H1 (cell line): ENCODE results near the gene MYO1D. TPM values are rescaled to one million over a fixed set of nuclear protein-coding genes. Genes with fewer than 3 reads are reported as not detected.

ENCODE experiments used
- CTCF ChIA-PET: fragments of 300-600 bp; sonication (Branson Sonifier 250); formaldehyde crosslinking; loops from one replicate; lab custom pipeline; 2021; ENCODE audit not compliant: partially characterized antibody; lab: Charles Lee
- POLR2A ChIA-PET: fragments of 300-600 bp; sonication (Branson Sonifier 250); formaldehyde crosslinking; loops from one replicate; lab custom pipeline; 2021; ENCODE audit warnings: inconsistent platforms; ENCODE audit not compliant: partially characterized antibody; lab: Charles Lee
- DNase-seq, 2 experiments: peaks; one replicate each; pipeline versions ENCODE4 v3.0.0 to v3.0.0-alpha.2; 2010 to 2022; ENCODE audit warnings: low spot score in 2 of 2, low read depth in 1 of 2, mixed read lengths in 1 of 2
- FAIRE-seq: peaks from 2 replicates; lab custom pipeline; 2011; peaks lifted over from hg19 to GRCh38; lab: Jason Lieb, UNC
- H2AFZ ChIP-seq: 2 replicates; pipeline ENCODE4 v1.8.1; 2012; ENCODE audit warnings: low read length, inconsistent platforms
- H2AK5ac ChIP-seq: 2 replicates; pipeline ENCODE4 v1.6.1; 2013; ENCODE audit warnings: low read depth, low read length
- H2BK120ac ChIP-seq: replicated peaks from 2 replicates; pipeline ENCODE3; 2013; ENCODE audit warnings: low read depth, low read length, inconsistent platforms
- H2BK12ac ChIP-seq: 2 replicates; pipeline ENCODE4 v1.6.1; 2013; ENCODE audit warnings: low read depth, low read length
- H2BK15ac ChIP-seq: 2 replicates; pipeline ENCODE4 v1.6.1; 2013; ENCODE audit warnings: low read length
- H2BK20ac ChIP-seq: 2 replicates; pipeline ENCODE4 v1.6.1; 2013; ENCODE audit warnings: low read length
- H2BK5ac ChIP-seq: 2 replicates; pipeline ENCODE4 v1.6.1; 2013; ENCODE audit warnings: low read depth, low read length
- H3K14ac ChIP-seq: 2 replicates; pipeline ENCODE4 v1.6.1; 2013; ENCODE audit warnings: inconsistent platforms; ENCODE audit not compliant: insufficient read length
- H3K18ac ChIP-seq: 2 replicates; pipeline ENCODE4 v1.6.1; 2013; ENCODE audit warnings: low read length; ENCODE audit errors: extremely low read depth
- H3K23ac ChIP-seq: 2 replicates; pipeline ENCODE4 v1.6.1; 2013; ENCODE audit warnings: inconsistent platforms; ENCODE audit not compliant: insufficient read length
- H3K23me2 ChIP-seq: 2 replicates; pipeline ENCODE4 v1.6.1; 2013; ENCODE audit warnings: low read depth, low read length
- H3K27ac ChIP-seq: 2 replicates; pipeline ENCODE4 v1.6.1; 2011; ENCODE audit warnings: low read depth, low read length, inconsistent platforms
- H3K27me3 ChIP-seq, 4 experiments: replicated peaks in 1 of 4; 1 replicate in 1 of 4; 2 replicates in 3 of 4; pipeline versions ENCODE4 v1.6.1 to v1.8.1; 2011 to 2013; ENCODE audit warnings: low read length in 3 of 4, mild to moderate bottlenecking in 3 of 4, inconsistent platforms in 2 of 4, mixed read lengths in 2 of 4, moderate library complexity in 1 of 4; ENCODE audit not compliant: control insufficient read depth in 3 of 4, insufficient read depth in 3 of 4; ENCODE audit errors: extremely low read depth in 1 of 4
- H3K36me3 ChIP-seq, 4 experiments: 2 replicates each; pipeline versions ENCODE4 v1.6.1 to v1.8.1; 2011 to 2013; ENCODE audit warnings: mild to moderate bottlenecking in 4 of 4, low read length in 3 of 4, moderate library complexity in 2 of 4, control low read depth in 1 of 4, inconsistent platforms in 1 of 4; ENCODE audit not compliant: insufficient read depth in 4 of 4, control insufficient read depth in 2 of 4
- H3K4ac ChIP-seq: replicated peaks from 2 replicates; pipeline ENCODE3; 2013; ENCODE audit warnings: low read length, low read depth, mixed read lengths, inconsistent platforms; ENCODE audit not compliant: insufficient read length
- H3K4me1 ChIP-seq, 4 experiments: replicated peaks in 1 of 4; 1 replicate in 1 of 4; 2 replicates in 3 of 4; pipeline versions ENCODE4 v1.6.1 to v1.8.1; 2011 to 2013; ENCODE audit warnings: low read length in 3 of 4, inconsistent platforms in 2 of 4, mixed read lengths in 1 of 4; ENCODE audit not compliant: insufficient read depth in 4 of 4, control insufficient read depth in 3 of 4
- H3K4me2 ChIP-seq, 2 experiments: 2 replicates each; pipeline versions ENCODE4 v1.6.1 to v1.8.1; 2011 to 2013; ENCODE audit warnings: low read depth in 2 of 2, low read length in 2 of 2, control low read depth in 1 of 2, inconsistent platforms in 1 of 2, mild to moderate bottlenecking in 1 of 2; ENCODE audit not compliant: insufficient read depth in 1 of 2
- H3K4me3 ChIP-seq, 4 experiments: fragments of 200-600, 300-600 bp in 1 of 4; sonication (generic), shearing (Covaris generic), sonication (Bioruptor Twin) in 1 of 4; 2 replicates each; pipeline versions ENCODE4 v1.5.1 to v1.8.1; 2011 to 2016; ENCODE audit warnings: low read length in 4 of 4, low read depth in 3 of 4, control low read depth in 2 of 4, inconsistent platforms in 2 of 4, mild to moderate bottlenecking in 2 of 4, mixed read lengths in 1 of 4, moderate library complexity in 1 of 4; ENCODE audit not compliant: insufficient read depth in 2 of 4; ENCODE audit errors: extremely low read depth in 1 of 4
- H3K56ac ChIP-seq: replicated peaks from 2 replicates; pipeline ENCODE3; 2013; ENCODE audit warnings: low read depth, mild to moderate bottlenecking, mixed read lengths, low read length, inconsistent platforms; ENCODE audit not compliant: insufficient read length
- H3K79me1 ChIP-seq: 2 replicates; pipeline ENCODE4 v1.6.1; 2013; ENCODE audit warnings: low read depth, low read length, control low read depth
- H3K79me2 ChIP-seq, 2 experiments: 2 replicates each; pipeline versions ENCODE4 v1.6.1 to v1.8.1; 2012 to 2013; ENCODE audit warnings: low read length in 2 of 2, mild to moderate bottlenecking in 2 of 2, inconsistent platforms in 1 of 2; ENCODE audit not compliant: insufficient read depth in 2 of 2, control insufficient read depth in 1 of 2
- H3K9ac ChIP-seq, 4 experiments: replicated peaks in 1 of 4; 1 replicate in 1 of 4; 2 replicates in 3 of 4; pipeline versions ENCODE4 v1.6.1 to v1.8.1; 2011 to 2013; ENCODE audit warnings: low read depth in 3 of 4, low read length in 3 of 4, control low read depth in 2 of 4, mild to moderate bottlenecking in 2 of 4, moderate library complexity in 2 of 4, inconsistent platforms in 1 of 4; ENCODE audit errors: extremely low read depth in 1 of 4
- H3K9me3 ChIP-seq, 2 experiments: 2 replicates each; pipeline versions ENCODE4 v1.6.1 to v1.8.1; 2012 to 2013; ENCODE audit warnings: mild to moderate bottlenecking in 2 of 2, moderate library complexity in 2 of 2, control low read depth in 1 of 2, inconsistent platforms in 1 of 2, low read depth in 1 of 2, low read length in 1 of 2, mixed read lengths in 1 of 2; ENCODE audit not compliant: insufficient read depth in 2 of 2
- H4K20me1 ChIP-seq, 2 experiments: replicated peaks in 1 of 2; 2 replicates each; pipeline versions ENCODE3 to v1.8.1; 2011 to 2013; ENCODE audit warnings: inconsistent platforms in 2 of 2, low read length in 2 of 2, mild to moderate bottlenecking in 1 of 2; ENCODE audit not compliant: insufficient read depth in 2 of 2, control insufficient read depth in 1 of 2
- H4K5ac ChIP-seq: 2 replicates; pipeline ENCODE4 v1.6.1; 2013; ENCODE audit warnings: low read length, low read depth, mixed read lengths, inconsistent platforms; ENCODE audit not compliant: insufficient read length
- H4K8ac ChIP-seq: 2 replicates; pipeline ENCODE4 v1.8.0; 2013; ENCODE audit warnings: mild to moderate bottlenecking, moderate library complexity, low read length, inconsistent platforms; ENCODE audit not compliant: insufficient read depth; ENCODE audit errors: extremely low read depth
- H4K91ac ChIP-seq: replicated peaks from 2 replicates; pipeline ENCODE3; 2013; ENCODE audit warnings: low read length, mixed read lengths, inconsistent platforms; ENCODE audit not compliant: insufficient read length
- BACH1 ChIP-seq: IDR thresholded peaks from 2 replicates; pipeline ENCODE4 v1.6.1; 2012; ENCODE audit warnings: low read length, improper control_type of control experiment
- BCL11A ChIP-seq, 2 experiments: IDR thresholded peaks; one replicate each; pipeline ENCODE4 v1.6.1; 2011; ENCODE audit warnings: low read depth in 2 of 2, low read length in 2 of 2, mild to moderate bottlenecking in 2 of 2
- CBX5 ChIP-seq: fragments of 300-800, 300-1000 bp; sonication (generic); IDR thresholded peaks from 2 replicates; pipeline ENCODE4 v1.7.1; 2016; ENCODE audit warnings: antibody characterized with exemption, low read length, low read depth
- CBX8 ChIP-seq: fragments of 300-800, 300-1000 bp; sonication (generic); IDR thresholded peaks from 2 replicates; pipeline ENCODE4 v1.7.1; 2016; ENCODE audit warnings: low read depth, low read length, borderline replicate concordance
- CHD2 ChIP-seq: IDR thresholded peaks from 2 replicates; pipeline ENCODE4 v1.6.1; 2012; ENCODE audit warnings: low read length, improper control_type of control experiment
- NRF1 ChIP-seq: IDR thresholded peaks from 2 replicates; pipeline ENCODE4 v1.6.1; 2011; ENCODE audit warnings: mild to moderate bottlenecking, low read depth, low read length, improper control_type of control experiment
- RNF2 ChIP-seq: fragments of 200-900, 300-1000 bp; sonication (generic); IDR thresholded peaks from 2 replicates; pipeline ENCODE4 v1.7.1; 2016; ENCODE audit warnings: borderline replicate concordance, low read depth, mild to moderate bottlenecking, antibody characterized with exemption, low read length; ENCODE audit not compliant: poor library complexity, severe bottlenecking; ENCODE audit errors: missing control alignments
- SIX5 ChIP-seq: IDR thresholded peaks from 2 replicates; pipeline ENCODE4 v1.6.1; 2011; ENCODE audit warnings: mild to moderate bottlenecking, low read depth, low read length
- SUZ12 ChIP-seq: fragments of 200-600 bp; sonication (generic); IDR thresholded peaks from 2 replicates; pipeline ENCODE4 v1.6.1; 2012; ENCODE audit warnings: mild to moderate bottlenecking, inconsistent platforms, low read length, moderate library complexity, mixed read lengths
- WGBS, 2 experiments: shearing (Covaris generic) in 1 of 2; methylation state at CpG; one replicate each; pipeline versions ENCODE4 v1.1.6 to v1.1.7; 2013 to 2015; ENCODE audit warnings: low lambda C conversion rate in 2 of 2, mixed read lengths in 2 of 2, inconsistent platforms in 1 of 2, low coverage in 1 of 2, missing lambda C conversion rate in 1 of 2; ENCODE audit not compliant: insufficient replicate concordance in 2 of 2, insufficient coverage in 1 of 2, insufficient read length in 1 of 2; ENCODE audit errors: extremely low coverage in 1 of 2, missing lambda C conversion rate in 1 of 2; 5-methylcytosine and 5-hydroxymethylcytosine counted together
- polyA plus RNA-seq, 7 experiments: library from polyadenylated mRNA; depleted of rRNA in 3 of 7; stranded (reverse) in 5 of 7; unstranded in 2 of 7; fragments of >200 nt in 5 of 7; fragments of 200-250 nt in 2 of 7; gene quantifications; 1 replicate in 5 of 7; 2 replicates in 1 of 7; 4 replicates in 1 of 7; pipeline versions ENCODE4 v1.2.1 to v1.2.3, GENCODE V29; 2011 to 2013; ENCODE audit warnings: missing spikeins in 2 of 7, mixed read lengths in 2 of 7
- total RNA-seq: library from RNA; stranded (reverse); fragmentation: NEBNext Ultra II Directional; extraction: Animal tissue kit (Norgen Biotek cat#: 25700); gene quantifications from 2 replicates; pipeline ENCODE4 v1.2.1, GENCODE V29; 2021
- TF ChIP-seq, protein P1 (sequence below): IDR thresholded peaks from 2 replicates; pipeline ENCODE4 v1.6.1; 2012; ENCODE audit warnings: low read length, inconsistent platforms
- TF ChIP-seq, protein P2 (sequence below): IDR thresholded peaks from 2 replicates; pipeline ENCODE4 v1.6.1; 2012; ENCODE audit warnings: inconsistent platforms

The MYO1D gene
- total and polyA plus RNA-seq, 2 of the 8 experiments (the other 6 are each of a cell fraction or from before 2014, with no cell fraction given), result 6.5 to 25.4 TPM

DNA sequence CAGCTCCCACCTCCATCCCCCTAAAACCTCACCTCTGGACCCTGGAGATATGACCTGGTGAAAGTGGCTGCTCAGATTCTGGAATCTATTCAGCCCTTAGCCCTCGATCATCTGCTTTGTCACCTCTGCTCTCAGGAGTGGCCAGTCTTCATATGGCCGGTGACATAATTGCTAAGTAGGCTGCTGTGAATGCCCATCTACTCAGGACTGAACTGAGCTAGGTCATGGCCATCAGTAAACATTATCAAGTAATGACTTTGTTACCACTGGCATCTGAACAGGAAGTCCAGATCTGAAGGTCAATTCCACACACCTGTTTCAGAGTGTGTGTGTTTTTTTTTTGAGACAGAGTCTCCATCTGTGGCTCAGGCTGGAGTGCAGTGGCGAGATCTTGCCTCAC is 311.5 kb downstream of the MYO1D start:
- Histone ChIP-seq H2BK20ac (no peak overlapping the region), H4K91ac (no peak overlapping the region), H3K56ac (no peak overlapping the region), H3K9ac (no peak overlapping the region; a peak in 1 of 7 replicates), H3K4me3 (no peak overlapping the region), H4K20me1 (no peaks in the 10 kb centered on the region), H3K79me2 (no peaks in the 10 kb centered on the region), H2BK12ac (no peak overlapping the region), H4K5ac (no peak overlapping the region), H3K79me1 (no peaks in the 10 kb centered on the region), H3K4me2 (no peak overlapping the region), H4K8ac (no peak overlapping the region), H2BK5ac (no peak overlapping the region), H3K23ac (no peak overlapping the region), H2AK5ac (no peak overlapping the region), H3K36me3 (no peaks in the 10 kb centered on the region), H3K27me3 (no peaks in the 10 kb centered on the region), H2AFZ (no peak overlapping the region), H3K18ac (no peak overlapping the region), H3K14ac (no peak overlapping the region), H3K4ac (no peak overlapping the region), H3K27ac (no peak overlapping the region), H3K23me2 (no peaks in the 10 kb centered on the region), H2BK15ac (no peak overlapping the region), H2BK120ac (no peak overlapping the region), H3K9me3 (no peaks in the 10 kb centered on the region), H3K4me1 (0 out of 7 replicates have a peak, but pooled peaks cover 0 to 3% (median 0%) of the 10 kb centered on the region in 4 experiments)
- TF ChIP-seq SIX5, result no peak
- TF ChIP-seq CHD2, result no peak
- TF ChIP-seq CBX8, result no peak
- no peak for TF ChIP-seq NRF1
- TF ChIP-seq, protein P1, sequence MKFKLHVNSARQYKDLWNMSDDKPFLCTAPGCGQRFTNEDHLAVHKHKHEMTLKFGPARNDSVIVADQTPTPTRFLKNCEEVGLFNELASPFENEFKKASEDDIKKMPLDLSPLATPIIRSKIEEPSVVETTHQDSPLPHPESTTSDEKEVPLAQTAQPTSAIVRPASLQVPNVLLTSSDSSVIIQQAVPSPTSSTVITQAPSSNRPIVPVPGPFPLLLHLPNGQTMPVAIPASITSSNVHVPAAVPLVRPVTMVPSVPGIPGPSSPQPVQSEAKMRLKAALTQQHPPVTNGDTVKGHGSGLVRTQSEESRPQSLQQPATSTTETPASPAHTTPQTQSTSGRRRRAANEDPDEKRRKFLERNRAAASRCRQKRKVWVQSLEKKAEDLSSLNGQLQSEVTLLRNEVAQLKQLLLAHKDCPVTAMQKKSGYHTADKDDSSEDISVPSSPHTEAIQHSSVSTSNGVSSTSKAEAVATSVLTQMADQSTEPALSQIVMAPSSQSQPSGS, result no peak
- no peak for TF ChIP-seq RNF2
- no peak for TF ChIP-seq BCL11A (IDR thresholded peaks at IDR 0.05; ENCODE audit: low read depth in 2 of 2, low read length in 2 of 2)
- no peak for TF ChIP-seq BACH1
- TF ChIP-seq CBX5, result no peak
- no peak for TF ChIP-seq SUZ12
- TF ChIP-seq, protein P2, sequence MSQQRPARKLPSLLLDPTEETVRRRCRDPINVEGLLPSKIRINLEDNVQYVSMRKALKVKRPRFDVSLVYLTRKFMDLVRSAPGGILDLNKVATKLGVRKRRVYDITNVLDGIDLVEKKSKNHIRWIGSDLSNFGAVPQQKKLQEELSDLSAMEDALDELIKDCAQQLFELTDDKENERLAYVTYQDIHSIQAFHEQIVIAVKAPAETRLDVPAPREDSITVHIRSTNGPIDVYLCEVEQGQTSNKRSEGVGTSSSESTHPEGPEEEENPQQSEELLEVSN, result no peak
- ChIA-PET CTCF (interaction anchor here (0.6 to 1.6 kb wide), 3 partner anchors 21 to 103 kb away, joined by 3 read pairs; no protein-coding TSS in a partner anchor), POLR2A (no interaction called here)
- FAIRE-seq, result no peak
- no peak for DNase-seq
- 82% methylated on average over 3 of the region's 3 CpGs; no CpG with 5 or more reads in 1 of the 2 experiments for WGBS, 2 experiments
